AG09309 (cell line): ENCODE data around the gene LYL1.

Experiments used
- DNase-seq: peaks from one replicate; pipeline ENCODE4 v3.0.0-alpha.2; 2010; ENCODE audit warnings: low read depth
- H3K4me3 ChIP-seq: 2 replicates; pipeline ENCODE4 v1.5.1; 2011; ENCODE audit warnings: mild to moderate bottlenecking, low read depth, low read length, moderate library complexity; ENCODE audit not compliant: control insufficient read depth
- CTCF ChIP-seq: IDR thresholded peaks from 2 replicates; pipeline ENCODE4 v1.5.1; 2011; ENCODE audit warnings: mild to moderate bottlenecking, low read depth, low read length, inconsistent platforms; ENCODE audit not compliant: insufficient read depth, control insufficient read depth; ENCODE audit errors: missing control alignments

The LYL1 gene

GRCh38 chr19:13060964-13061927 lies 41.4 kb downstream of the LYL1 start:
- peak overlapping the region; percentile 7 for H3K4me3 ChIP-seq
- peak; percentile 94 for TF ChIP-seq CTCF
- no peak for DNase-seq

- DNase-seq, result no peak
- no peak overlapping the region for H3K4me3 ChIP-seq
- no peak for TF ChIP-seq CTCF
Measured at GRCh38 chr19:13060233-13060963, 42.3 kb downstream of the LYL1 start.

- no peak overlapping the region for H3K4me3 ChIP-seq
- peak; percentile 4 for TF ChIP-seq CTCF
- DNase-seq, result no peak
Measured at GRCh38 chr19:13058951-13059660, 43.6 kb downstream of the LYL1 start.

GRCh38 chr19:13057744-13058143 lies 44.9 kb downstream of the LYL1 start:
- H3K4me3 ChIP-seq, result no peak overlapping the region
- DNase-seq, result no peak
- no peak for TF ChIP-seq CTCF

GRCh38 chr19:13057147-13057572 lies 45.5 kb downstream of the LYL1 start:
- no peak for DNase-seq
- no peak overlapping the region for H3K4me3 ChIP-seq

More at GRCh38 chr19:13057147-13057572, 45.5 kb downstream of the LYL1 start:
- no peak for TF ChIP-seq CTCF
